Stimulated activated CD4-positive, alpha-beta T cell treated with anti-CD3 and anti-CD28 coated beads, Interleukin-4, amount 100 ng/mL, for 48 hours (primary cell): ENCODE results near the gene RPS6KA2.

Source experiments
- DNase-seq, 2 donors: peaks; one replicate each; pipeline ENCODE4 v3.0.0-alpha.2; 2020; ENCODE audit warnings: low read depth in 2 of 2

RPS6KA2 gene

GRCh38 chr6:166656230-166657151 lies 29.4 kb upstream of the RPS6KA2 start:
- DNase-seq: no peak

GRCh38 chr6:166655713-166656229 lies 28.7 kb upstream of the RPS6KA2 start:
- DNase-seq: no peak

GRCh38 chr6:166655251-166655650 lies 28.2 kb upstream of the RPS6KA2 start:
- no peak for DNase-seq

- no peak for DNase-seq
These were observed 27.5 kb upstream of the RPS6KA2 start for GRCh38 chr6:166654573-166654972.

- DNase-seq: no peak
These were observed 26.5 kb upstream of the RPS6KA2 start for GRCh38 chr6:166653639-166653941.

GRCh38 chr6:166650824-166651807 lies 24.1 kb upstream of the RPS6KA2 start:
- DNase-seq: no peak

GRCh38 chr6:166650047-166650446 lies 23.0 kb upstream of the RPS6KA2 start:
- DNase-seq: no peak

- no peak for DNase-seq
These were observed 21.8 kb upstream of the RPS6KA2 start for GRCh38 chr6:166648846-166649245.

- DNase-seq: no peak
These were observed 20.8 kb upstream of the RPS6KA2 start for GRCh38 chr6:166647896-166648295.

- DNase-seq: no peak
These were observed 19.7 kb upstream of the RPS6KA2 start for GRCh38 chr6:166646716-166647115.

GRCh38 chr6:166645896-166646295 lies 18.8 kb upstream of the RPS6KA2 start:
- DNase-seq: no peak

- DNase-seq: no peak
These were observed 17.6 kb upstream of the RPS6KA2 start for GRCh38 chr6:166644681-166645080.

- DNase-seq: no peak
These were observed 17.0 kb upstream of the RPS6KA2 start for GRCh38 chr6:166643891-166644590.

GRCh38 chr6:166642646-166643045 lies 15.6 kb upstream of the RPS6KA2 start:
- DNase-seq: no peak

GRCh38 chr6:166640342-166641043 lies 13.4 kb upstream of the RPS6KA2 start:
- DNase-seq: no peak

GRCh38 chr6:166639921-166640320 lies 12.9 kb upstream of the RPS6KA2 start:
- no peak for DNase-seq

- DNase-seq: no peak
These were observed 11.5 kb upstream of the RPS6KA2 start for GRCh38 chr6:166638573-166638964.

GRCh38 chr6:166637812-166638572 lies 10.9 kb upstream of the RPS6KA2 start:
- no peak for DNase-seq

- no peak for DNase-seq
These were observed 9.9 kb upstream of the RPS6KA2 start for GRCh38 chr6:166636934-166637333.

GRCh38 chr6:166636191-166636933 lies 9.3 kb upstream of the RPS6KA2 start:
- DNase-seq: no peak
